Naive thymus-derived CD4-positive, alpha-beta T cell (primary cell): ENCODE measurements around the gene KBTBD6. TPM values are rescaled to one million over a fixed set of nuclear protein-coding genes. Genes with fewer than 3 reads are reported as not detected.
"Not testable (repeated sequence)": the region's sequence is repeated elsewhere in the genome, so short reads cannot be mapped to it uniquely, and the experiment has no call there.

Experiments used
- ATAC-seq: fragments of 150-1000 bp; cut with Tn5 transposase; 2 replicates; pipeline ENCODE4 v1.10.0; 2021; ENCODE audit warnings: mild to moderate bottlenecking, moderate library complexity
- CTCF ChIA-PET: fragments of 350-600 bp; sonication (Branson Sonifier 250); formaldehyde crosslinking; loops from one replicate; lab custom pipeline; 2021; ENCODE audit warnings: antibody characterized with exemption; lab: Charles Lee
- POLR2A ChIA-PET: fragments of 350-600 bp; sonication (Branson Sonifier 250); formaldehyde crosslinking; loops from one replicate; lab custom pipeline; 2021; ENCODE audit warnings: antibody characterized with exemption, inconsistent platforms; lab: Charles Lee
- DNase-seq, 9 donors: peaks; one replicate each; pipeline versions ENCODE4 v3.0.0 to v3.0.0-alpha.2; 2020 to 2022; ENCODE audit warnings: mixed read lengths in 1 of 9
- H3K27ac ChIP-seq: one replicate; pipeline ENCODE4 v1.7.0; 2013; ENCODE audit warnings: mild to moderate bottlenecking, low read depth, low read length, moderate library complexity
- H3K27me3 ChIP-seq, 2 donors: one replicate each; pipeline ENCODE4 v1.7.0; 2013; ENCODE audit warnings: low read length in 2 of 2, mild to moderate bottlenecking in 2 of 2, moderate library complexity in 2 of 2; ENCODE audit not compliant: control insufficient read depth in 2 of 2, insufficient read depth in 2 of 2
- H3K36me3 ChIP-seq, 3 experiments: 1 replicate in 2 of 3; 2 replicates in 1 of 3; pipeline ENCODE4 v1.7.0; 2013; ENCODE audit warnings: low read length in 3 of 3, mild to moderate bottlenecking in 3 of 3, moderate library complexity in 1 of 3; ENCODE audit not compliant: insufficient read depth in 3 of 3, control insufficient read depth in 2 of 3
- H3K4me1 ChIP-seq, 2 donors: one replicate each; pipeline ENCODE4 v1.7.0; 2013; ENCODE audit warnings: low read length in 2 of 2, mild to moderate bottlenecking in 2 of 2, moderate library complexity in 1 of 2; ENCODE audit not compliant: control insufficient read depth in 2 of 2, insufficient read depth in 2 of 2
- H3K4me3 ChIP-seq: 2 replicates; pipeline ENCODE4 v1.7.0; 2013; ENCODE audit warnings: mild to moderate bottlenecking, low read length
- H3K9me3 ChIP-seq, 3 experiments: 1 replicate in 2 of 3; 2 replicates in 1 of 3; pipeline ENCODE4 v1.7.0; 2013; ENCODE audit warnings: low read length in 3 of 3; ENCODE audit not compliant: control insufficient read depth in 2 of 3
- H3K27ac Mint-ChIP-seq, 9 donors: one replicate each; pipeline ENCODE4 v1.8.0; 2020 to 2022; ENCODE audit warnings: mixed read lengths in 9 of 9, mild to moderate bottlenecking in 8 of 9, moderate library complexity in 5 of 9, inconsistent platforms in 2 of 9
- H3K27me3 Mint-ChIP-seq, 5 donors: one replicate each; pipeline ENCODE4 v1.8.0; 2021 to 2022; ENCODE audit warnings: mixed read lengths in 5 of 5, mild to moderate bottlenecking in 1 of 5
- H3K36me3 Mint-ChIP-seq, 5 donors: one replicate each; pipeline ENCODE4 v1.8.0; 2020 to 2022; ENCODE audit warnings: mixed read lengths in 5 of 5, mild to moderate bottlenecking in 3 of 5, inconsistent platforms in 1 of 5
- H3K4me1 Mint-ChIP-seq, 7 donors: one replicate each; pipeline ENCODE4 v1.8.0; 2020 to 2022; ENCODE audit warnings: mixed read lengths in 7 of 7, mild to moderate bottlenecking in 3 of 7, inconsistent platforms in 1 of 7
- H3K4me3 Mint-ChIP-seq, 10 donors: one replicate each; pipeline ENCODE4 v1.8.0; 2020 to 2022; ENCODE audit warnings: mild to moderate bottlenecking in 10 of 10, mixed read lengths in 10 of 10, moderate library complexity in 6 of 10, inconsistent platforms in 2 of 10
- H3K9me3 Mint-ChIP-seq, 11 donors: one replicate each; pipeline ENCODE4 v1.8.0; 2020 to 2022; ENCODE audit warnings: mixed read lengths in 11 of 11, mild to moderate bottlenecking in 4 of 11, inconsistent platforms in 1 of 11, moderate library complexity in 1 of 11
- intact Hi-C, 2 donors: fragments of 100-400 bp; cut with micrococcal nuclease; formaldehyde crosslinking; loops; one replicate each; pipeline ENCODE4 v1.15.1; 2023
- microRNA-seq: library from miRNA; unstranded; fragments of <30 nt; microRNA quantifications from one replicate; pipeline ENCODE4 v1.2.0, GENCODE V29; 2022; ENCODE audit warnings: borderline microRNAs expressed
- polyA plus RNA-seq, 2 donors: library from polyadenylated mRNA; unstranded; fragments of 300-500 nt; fragmentation: Illumina TruSeq; gene quantifications; one replicate each; pipeline ENCODE4 v1.2.3, GENCODE V29; 2021
- total RNA-seq, 6 experiments: library from RNA in 5 of 6; stranded (reverse) in 5 of 6; gene quantifications; 1 replicate in 5 of 6; 2 replicates in 1 of 6; pipeline ENCODE4 v1.2.3 and lab custom pipeline; 2021 to 2026

Gene KBTBD6
- total and polyA plus RNA-seq, 7 experiments from 2014 or later, result 3.0 to 9.2 (median 6.0) TPM

DNA sequence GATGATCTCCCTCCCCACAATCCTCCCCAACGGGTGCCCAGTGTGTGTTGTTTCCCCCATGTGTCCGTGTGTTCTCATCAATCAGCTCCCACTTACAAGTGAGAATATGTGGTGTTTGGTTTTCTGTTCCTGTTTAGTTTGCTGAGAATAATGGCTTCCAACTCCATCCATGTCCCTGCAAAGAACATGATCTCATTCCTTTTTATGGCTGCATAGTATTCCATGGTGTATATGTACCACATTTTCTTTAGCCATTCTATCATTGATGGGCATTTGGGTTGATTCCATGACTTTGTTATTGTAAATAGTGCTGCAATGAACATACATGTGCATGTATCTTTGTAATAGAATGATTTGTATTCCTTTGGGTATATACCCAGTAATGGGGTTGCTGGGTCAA is 36.9 kb downstream of the KBTBD6 start:
- H3K27ac ChIP-seq, CTCF ChIA-PET, H3K4me1 ChIP-seq, ATAC-seq, H3K27me3 ChIP-seq, H3K4me3 ChIP-seq, POLR2A ChIA-PET, H3K9me3 ChIP-seq, DNase-seq, H3K27me3 Mint-ChIP-seq, intact Hi-C loops, H3K36me3 Mint-ChIP-seq, H3K4me3 Mint-ChIP-seq, H3K4me1 Mint-ChIP-seq, H3K9me3 Mint-ChIP-seq, H3K27ac Mint-ChIP-seq, H3K36me3 ChIP-seq: not testable (repeated sequence)

- no peaks in the 10 kb centered on the region for H3K27me3 Mint-ChIP-seq
- CTCF ChIA-PET, result interaction anchor here (0.9 kb wide), 1 partner anchor 10 kb away, joined by 3 read pairs; no protein-coding TSS in a partner anchor
- peaks cover 0 to 14% (median 4%) of the 10 kb centered on the region in 11 donors for H3K9me3 Mint-ChIP-seq
- H3K27ac Mint-ChIP-seq, result peak overlapping the region in 7 of 9 donors; percentile 3 to 65 (median 24)
- intact Hi-C loops, result no loop called here
- no peak for DNase-seq
- no peaks in the 10 kb centered on the region for H3K27me3 ChIP-seq
- ATAC-seq, result no peak
- peaks cover 2 to 10% (median 6%) of the 10 kb centered on the region in 7 donors for H3K4me1 Mint-ChIP-seq
- no peaks in the 10 kb centered on the region for H3K4me1 ChIP-seq
- peaks cover 0 to 3% (median 0%) of the 10 kb centered on the region in 3 experiments for H3K9me3 ChIP-seq
- no peak overlapping the region for H3K27ac ChIP-seq
- no peak overlapping the region for H3K4me3 ChIP-seq
- H3K36me3 ChIP-seq, result peaks cover 0 to 20% (median 0%) of the 10 kb centered on the region in 3 experiments
- POLR2A ChIA-PET, result no interaction called here
- no peak overlapping the region for H3K4me3 Mint-ChIP-seq
- peaks cover 8 to 29% (median 25%) of the 10 kb centered on the region in 5 donors for H3K36me3 Mint-ChIP-seq
Measured at GRCh38 chr13:41085961-41086585, 46.5 kb downstream of the KBTBD6 start.

DNA sequence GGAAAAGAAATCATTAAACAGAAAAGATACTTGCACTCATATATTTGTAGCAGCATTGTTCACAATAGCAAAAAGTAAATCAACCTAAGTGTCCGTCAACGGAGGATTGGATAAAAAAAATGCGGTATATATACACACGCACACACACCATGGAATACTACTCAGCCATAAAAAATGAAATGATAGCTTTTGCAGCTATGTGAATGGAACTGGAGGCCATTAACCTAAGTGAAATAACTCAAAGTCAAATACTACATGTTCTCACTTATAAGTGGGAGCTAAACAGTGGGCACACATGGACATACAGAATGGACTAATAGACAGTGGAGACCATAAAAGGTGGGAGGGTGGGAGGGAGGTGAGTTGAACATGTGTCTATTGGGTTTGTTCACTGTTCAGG is 52.9 kb downstream of the KBTBD6 start:
- no peak overlapping the region for H3K27ac ChIP-seq
- ChIA-PET POLR2A (no interaction called here), CTCF (no interaction called here)
- intact Hi-C loops, result loop anchor here in 1 of 2 donors (5.0 kb wide), 2 partner anchors 53 to 378 kb away; partner anchors contain the start of genes KBTBD6 and RGCC
- peaks cover 3 to 40% (median 15%) of the 10 kb centered on the region in 3 experiments for H3K36me3 ChIP-seq
- H3K4me1 ChIP-seq, result no peaks in the 10 kb centered on the region
- Mint-ChIP-seq H3K4me3 (no peak overlapping the region), H3K4me1 (no peaks in the 10 kb centered on the region), H3K36me3 (peaks cover 4 to 68% (median 46%) of the 10 kb centered on the region in 5 donors), H3K27me3 (no peaks in the 10 kb centered on the region), H3K27ac (no peak overlapping the region), H3K9me3 (peaks cover 0 to 3% (median 0%) of the 10 kb centered on the region in 11 donors)
- ATAC-seq (no peak), DNase-seq (no peak)
- no peaks in the 10 kb centered on the region for H3K9me3 ChIP-seq
- H3K4me3 ChIP-seq, result no peak overlapping the region
- no peaks in the 10 kb centered on the region for H3K27me3 ChIP-seq

Small RNAs within 50 kb of the gene (microRNA-seq; reads per million reads assigned to microRNA genes)
- not detected for gene MIR3168

Other genes with a start within 250 kb of the KBTBD6 start
- gene ELF1, start 113.5 kb downstream of the KBTBD6 start, total RNA-seq, result 100 to 1,000 TPM; 117 to 193 (median 180) TPM
- gene ELF1, start 113.5 kb downstream of the KBTBD6 start, polyA plus RNA-seq, result 100 to 1,000 TPM; 134 to 142 TPM
- 1 to 10 TPM; 6.5 to 9.8 (median 8.6) TPM for gene WBP4, start 71.3 kb downstream of the KBTBD6 start, total RNA-seq
- 1 to 10 TPM; 2.8 to 4.8 TPM for gene WBP4, start 71.3 kb downstream of the KBTBD6 start, polyA plus RNA-seq
- gene KBTBD7, start 61.8 kb upstream of the KBTBD6 start, total RNA-seq, result 10 to 100 TPM in 3 of 5 experiments, 1 to 10 TPM in 2; 2.8 to 12.9 (median 11.5) TPM
- 10 to 100 TPM in 1 of 2 donors, 1 to 10 TPM in 1; 6.5 to 12.1 TPM for gene KBTBD7, start 61.8 kb upstream of the KBTBD6 start, polyA plus RNA-seq
- 10 to 100 TPM; 21.7 to 38.2 (median 30.9) TPM for gene MTRF1, start 130.8 kb upstream of the KBTBD6 start, total RNA-seq
- 10 to 100 TPM; 11.8 to 16.6 TPM for gene MTRF1, start 130.8 kb upstream of the KBTBD6 start, polyA plus RNA-seq
- gene NAA16, start 178.5 kb upstream of the KBTBD6 start, total RNA-seq, result 10 to 100 TPM; 30.6 to 99.6 (median 90.4) TPM
- gene NAA16, start 178.5 kb upstream of the KBTBD6 start, polyA plus RNA-seq, result 10 to 100 TPM; 15.8 to 35.7 TPM